Cerebellar nuclear complex (tissue), 1 donor: ENCODE measurements around the gene PLA2G2C.

Source experiments
- DNase-seq, 2 experiments: peaks; one replicate each; lab custom pipeline; 2025; lab: John Stamatoyannopoulos, UW

Gene PLA2G2C

DNA sequence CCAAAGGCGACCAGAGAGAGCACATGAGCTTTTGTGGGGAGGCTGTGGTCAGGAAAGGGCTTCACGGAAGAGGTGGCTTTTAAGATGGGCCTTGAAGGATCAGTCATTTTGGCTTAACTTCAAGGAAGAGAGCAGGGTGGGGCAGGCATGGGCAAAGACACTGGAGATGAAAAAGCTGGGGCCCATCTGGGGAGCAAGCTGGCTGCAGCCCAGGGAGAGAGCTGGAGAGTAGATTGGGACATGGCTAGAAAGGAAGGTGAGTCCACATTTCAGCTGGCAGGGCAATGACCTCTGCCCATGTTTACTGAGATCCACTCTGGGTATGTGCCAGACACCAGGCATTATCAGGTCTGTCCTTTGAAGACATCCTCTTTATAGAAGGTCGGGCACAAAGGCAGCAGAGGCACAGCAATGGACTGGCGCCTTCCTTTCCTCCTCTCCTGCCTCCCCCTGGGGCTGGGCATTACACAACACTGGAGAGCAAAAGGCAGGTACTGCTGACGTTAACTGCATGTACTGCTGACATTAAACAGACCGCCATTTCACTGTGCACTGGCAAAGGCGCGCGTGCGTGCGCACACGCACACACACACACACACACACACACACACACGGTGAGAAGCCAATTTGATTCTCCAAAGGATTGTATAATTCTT, 2.6 kb downstream of the PLA2G2C start:
- DNase-seq, result no peak

DNA sequence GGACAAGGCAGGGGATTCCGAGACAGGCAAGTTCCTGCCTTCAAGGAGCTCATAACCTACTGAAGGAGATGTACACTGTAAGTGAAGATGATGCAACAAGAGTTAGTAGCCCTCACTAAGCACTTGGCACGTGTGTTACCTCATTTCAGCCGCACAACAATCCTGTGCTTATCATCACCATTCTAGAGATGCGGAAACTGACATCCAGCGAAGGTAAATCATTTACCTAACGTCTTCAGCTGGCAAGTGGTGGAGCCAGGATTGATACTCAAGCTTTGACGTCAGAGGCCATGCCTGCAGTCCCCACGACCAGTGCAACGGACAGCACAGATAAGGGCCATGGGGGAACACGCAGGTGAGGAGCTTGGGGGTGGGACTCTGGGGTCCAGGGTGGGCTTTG, 3.3 kb downstream of the PLA2G2C start:
- DNase-seq, result no peak

DNA sequence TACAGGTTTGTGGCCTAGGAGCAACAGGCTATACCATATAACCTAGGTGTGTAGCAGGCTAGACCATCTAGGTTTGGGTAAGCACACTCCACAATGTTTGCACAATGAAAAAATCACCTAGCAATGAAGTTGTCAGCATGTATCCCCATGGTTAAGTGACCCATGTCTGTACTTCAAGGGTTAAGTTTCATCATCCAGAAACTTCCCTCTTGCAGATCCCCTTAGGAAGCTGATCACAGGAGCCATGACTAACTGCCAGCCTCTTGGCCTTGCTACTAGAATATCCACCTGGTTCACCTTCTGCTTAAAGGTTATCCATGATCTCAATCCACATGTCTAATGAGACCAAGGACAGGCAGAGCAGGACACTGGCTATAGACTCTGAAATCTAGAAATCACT, 3.9 kb downstream of the PLA2G2C start:
- no peak for DNase-seq

DNA sequence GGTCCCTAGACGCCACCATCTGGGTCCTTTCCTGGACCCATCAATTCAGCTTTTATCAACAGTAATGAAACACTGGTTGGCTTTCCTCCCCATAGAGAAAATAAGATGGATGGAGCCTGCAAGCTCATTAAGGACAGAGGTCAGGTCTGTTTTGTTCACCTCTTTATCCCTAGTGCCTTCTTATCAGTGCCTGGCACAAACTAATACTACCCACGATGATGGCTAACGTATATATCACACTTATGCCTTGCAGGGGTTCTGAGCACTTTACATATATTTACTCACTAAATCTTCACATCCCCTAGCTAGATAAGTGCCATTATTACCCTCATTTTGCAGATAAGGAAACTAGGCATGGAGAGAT, 5.5 kb downstream of the PLA2G2C start:
- DNase-seq, result no peak

DNA sequence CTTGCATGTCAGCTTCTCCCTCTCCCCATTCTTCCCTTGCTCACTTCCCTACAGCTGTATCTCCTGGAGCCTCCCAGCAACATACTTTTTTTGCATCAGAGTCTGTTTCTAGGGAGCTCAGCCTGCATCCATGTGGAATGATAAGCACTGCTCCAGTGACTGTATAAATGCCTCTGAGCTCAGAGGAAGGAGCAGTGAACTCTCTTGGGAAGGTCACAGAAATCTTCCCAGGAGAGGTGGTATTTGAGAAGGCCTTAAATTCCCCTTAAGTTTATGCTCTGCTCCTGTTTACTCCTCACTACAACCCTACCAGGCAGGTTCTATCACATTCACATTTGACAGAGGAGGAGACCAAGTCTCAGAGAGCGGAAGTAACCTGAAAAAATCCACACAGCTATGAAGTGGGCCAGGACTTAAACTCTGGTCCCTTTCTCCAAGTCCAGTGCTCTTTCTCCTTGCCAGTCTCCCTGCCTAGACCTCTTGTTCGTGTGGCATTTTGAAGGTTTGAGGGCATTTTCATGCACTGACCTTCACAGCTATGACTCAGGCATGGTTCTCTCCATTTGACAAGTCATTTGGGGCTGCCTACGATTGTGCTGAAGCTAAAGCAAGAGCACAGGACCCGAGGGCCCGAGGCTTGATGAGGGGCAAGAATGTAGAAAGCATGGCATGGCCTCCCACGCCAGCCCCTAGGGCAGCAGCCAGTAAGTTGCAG, 6.0 kb downstream of the PLA2G2C start:
- DNase-seq, result no peak

DNA sequence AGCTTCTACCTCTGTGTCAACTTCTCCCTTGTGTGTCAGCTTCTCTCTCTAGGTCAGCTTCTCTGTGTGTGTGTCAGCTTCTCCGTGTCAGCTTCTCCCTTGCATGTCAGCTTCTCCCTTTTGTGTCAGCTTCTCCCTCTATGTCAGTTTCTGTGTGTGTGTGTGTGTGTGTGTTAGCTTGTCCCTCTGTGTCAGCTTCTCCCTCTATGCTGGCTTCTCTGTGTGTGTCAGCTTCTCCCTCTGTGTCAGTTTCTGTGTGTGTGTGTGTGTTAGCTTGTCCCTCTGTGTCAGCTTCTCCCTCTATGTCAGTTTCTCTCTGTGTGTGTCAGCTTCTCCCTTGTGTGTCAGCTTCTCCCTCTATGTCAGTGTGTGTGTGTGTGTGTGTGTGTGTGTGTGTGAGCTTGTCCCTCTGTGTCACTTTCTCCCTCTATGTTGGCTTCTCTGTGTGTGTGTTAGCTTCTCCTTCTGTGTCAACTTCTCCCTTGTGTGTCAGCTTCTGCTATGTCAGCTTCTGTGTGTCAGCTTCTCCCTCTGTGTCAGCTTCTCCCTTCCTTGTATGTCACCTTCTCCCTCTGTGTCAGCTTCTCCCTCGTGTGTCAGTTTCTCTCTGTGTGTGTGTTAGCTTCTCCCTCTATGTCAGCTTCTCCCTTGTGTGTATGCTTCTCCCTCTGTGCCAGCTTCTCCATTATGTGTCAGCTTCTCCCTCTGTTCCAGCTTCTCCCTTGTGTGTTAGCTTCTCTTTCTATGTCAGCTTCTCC, 6.8 kb downstream of the PLA2G2C start:
- DNase-seq, result no peak

DNA sequence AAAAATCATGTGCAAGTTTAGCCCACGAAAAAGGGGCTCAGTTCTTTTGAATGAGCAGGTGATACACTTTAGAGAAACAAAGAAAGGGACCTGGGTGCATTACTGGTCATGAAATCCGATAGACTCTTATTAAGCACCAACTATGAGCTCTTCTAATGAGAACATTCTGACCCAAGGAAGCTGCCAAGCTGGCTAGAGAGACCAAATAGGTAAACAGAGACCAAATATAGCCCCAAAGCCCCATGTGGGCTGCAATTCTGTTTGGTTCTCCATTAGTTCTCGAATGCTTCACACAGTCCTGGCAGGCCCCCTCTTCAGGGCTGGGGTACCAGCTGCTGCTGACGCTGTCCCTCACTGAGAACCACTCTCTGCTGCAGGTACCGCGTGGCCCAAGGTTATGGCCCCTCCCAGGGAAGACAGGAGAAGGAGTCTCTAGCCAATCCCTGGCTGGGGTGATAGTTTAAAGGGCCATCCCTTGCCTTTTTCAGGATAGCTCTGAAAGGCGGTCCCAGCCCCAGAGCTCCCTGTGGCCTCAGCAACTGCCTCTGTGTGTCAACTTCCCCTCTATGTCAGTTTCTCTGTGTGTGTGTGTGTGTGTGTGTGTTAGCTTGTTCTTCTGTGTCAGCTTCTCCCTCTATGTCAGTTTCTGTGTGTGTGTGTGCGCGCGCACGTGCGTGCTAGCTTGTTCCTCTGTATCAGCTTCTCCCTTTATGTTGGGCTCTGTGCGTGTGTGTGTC, 7.5 kb downstream of the PLA2G2C start:
- DNase-seq, result no peak

DNA sequence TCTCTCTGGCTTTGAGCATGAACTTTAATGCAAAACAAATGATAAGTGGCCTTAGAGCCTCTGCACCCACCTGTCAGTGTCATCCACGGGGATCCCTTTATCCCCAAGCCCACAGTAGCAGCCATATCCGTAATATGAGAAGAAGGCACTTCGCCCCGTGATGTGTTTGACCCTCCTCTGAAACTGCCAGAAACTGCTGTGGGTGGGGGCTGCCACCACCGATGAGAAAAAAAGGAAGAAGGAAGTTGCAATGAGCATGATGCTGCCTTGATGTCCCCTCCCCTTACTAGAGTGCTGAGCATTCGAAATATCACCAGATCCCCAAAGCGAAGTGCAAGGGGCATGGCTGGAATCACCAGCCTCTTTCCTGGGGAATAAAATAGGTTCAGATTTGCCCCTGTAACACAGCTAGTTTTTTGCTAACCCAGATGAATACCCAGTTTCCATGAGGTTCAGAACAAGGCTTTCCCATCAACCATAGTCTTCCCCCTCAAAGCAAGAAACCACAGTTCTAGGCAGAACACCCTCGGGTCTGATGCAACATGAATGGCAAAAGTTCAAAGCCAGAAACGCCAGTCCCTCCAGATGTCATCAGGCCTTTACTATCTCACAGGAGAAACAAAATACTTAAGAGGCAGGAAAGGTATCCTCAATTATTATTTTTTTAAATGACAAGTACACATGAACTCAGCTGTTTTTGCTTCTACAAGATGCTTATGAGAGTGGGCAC, 11.2 kb downstream of the PLA2G2C start:
- DNase-seq, result no peak

DNA sequence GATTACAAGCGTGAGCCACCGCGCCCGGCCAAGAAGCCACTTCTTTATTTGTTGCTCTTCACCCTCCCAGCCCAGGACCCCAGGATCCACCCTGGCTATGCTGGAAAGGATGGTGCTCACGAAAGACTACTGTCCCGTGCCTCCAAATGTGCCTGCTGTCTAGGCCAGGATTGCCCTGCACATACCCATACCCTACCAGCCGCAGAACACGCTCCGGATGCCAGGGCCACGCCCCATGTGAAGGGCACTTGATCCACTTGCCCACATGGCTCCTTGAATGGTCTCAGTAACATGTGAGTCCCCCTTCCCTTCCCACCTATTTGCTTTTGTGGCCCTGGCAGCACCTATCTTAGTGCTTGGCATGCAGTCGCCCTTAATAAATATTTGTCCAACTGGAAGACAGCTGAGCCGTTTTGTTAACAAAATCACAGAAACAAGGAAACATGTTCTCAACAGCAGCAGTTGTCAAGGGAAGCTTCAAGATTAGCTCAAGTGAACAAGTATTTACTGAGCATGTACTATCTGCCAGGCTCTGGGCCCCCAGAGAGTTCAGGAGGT, 14.2 kb downstream of the PLA2G2C start:
- DNase-seq, result no peak

DNA sequence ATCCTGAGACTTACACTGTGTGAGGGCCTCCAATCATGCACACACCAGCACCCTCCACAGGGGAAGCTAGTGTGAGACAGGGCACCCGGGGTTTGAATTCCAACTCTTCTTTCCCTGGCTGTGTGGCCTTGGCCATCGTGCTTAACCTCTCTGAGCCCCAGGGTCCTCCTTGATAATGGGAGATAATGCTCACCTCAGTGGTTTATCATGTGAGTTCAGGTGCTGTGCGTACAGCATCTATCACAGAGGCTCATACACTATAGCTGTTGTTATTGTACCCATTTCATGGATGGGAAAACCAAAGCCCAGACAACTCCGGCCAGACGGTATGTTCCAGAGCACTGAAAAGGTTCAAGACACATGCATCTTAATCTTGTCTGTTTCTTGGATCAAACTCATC, 16.4 kb downstream of the PLA2G2C start:
- DNase-seq, result no peak

DNA sequence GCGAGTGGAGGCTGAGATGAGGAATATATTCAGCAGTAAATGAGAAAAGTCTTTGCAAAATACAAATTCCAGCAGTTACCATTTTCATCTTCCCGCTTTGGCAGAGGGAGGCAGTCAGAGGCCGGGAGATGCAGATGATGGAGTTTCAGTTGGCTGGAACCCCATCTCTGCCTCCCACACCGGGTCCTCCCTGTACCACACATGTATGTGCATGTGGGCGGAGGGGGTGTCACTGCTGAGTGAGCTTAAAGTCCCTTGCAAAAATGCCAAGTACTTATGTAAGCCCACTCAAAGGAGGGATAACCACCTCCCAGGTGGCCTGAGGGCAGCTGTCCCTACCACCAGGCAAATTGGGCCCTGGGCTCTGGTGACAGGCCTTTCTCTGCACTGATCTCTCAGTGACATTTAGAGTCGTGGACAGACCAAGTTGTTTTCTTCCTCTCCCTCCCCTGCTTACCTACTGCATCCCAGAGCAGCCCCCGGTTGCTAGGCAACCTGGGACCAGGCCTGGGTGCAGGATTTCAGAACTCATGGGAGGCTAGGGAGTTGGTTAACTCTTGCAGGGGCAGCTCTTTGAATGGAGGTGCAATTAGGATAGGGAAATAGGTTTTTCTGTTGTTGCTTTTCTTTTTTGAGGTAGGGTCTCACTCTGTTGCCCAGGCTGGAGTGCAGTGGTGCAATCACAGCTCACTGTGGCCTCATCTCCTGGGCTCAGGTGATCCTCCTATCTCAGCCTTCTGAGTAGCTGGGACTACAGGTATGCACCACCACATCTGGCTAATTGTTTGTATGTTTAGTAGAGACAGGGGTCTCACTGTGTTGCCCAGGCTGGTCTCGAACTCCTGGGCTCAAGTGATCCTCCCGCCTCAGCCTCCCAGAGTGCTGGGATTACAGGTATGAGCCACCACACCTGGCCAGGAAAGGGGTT, 17.5 kb downstream of the PLA2G2C start:
- no peak for DNase-seq

DNA sequence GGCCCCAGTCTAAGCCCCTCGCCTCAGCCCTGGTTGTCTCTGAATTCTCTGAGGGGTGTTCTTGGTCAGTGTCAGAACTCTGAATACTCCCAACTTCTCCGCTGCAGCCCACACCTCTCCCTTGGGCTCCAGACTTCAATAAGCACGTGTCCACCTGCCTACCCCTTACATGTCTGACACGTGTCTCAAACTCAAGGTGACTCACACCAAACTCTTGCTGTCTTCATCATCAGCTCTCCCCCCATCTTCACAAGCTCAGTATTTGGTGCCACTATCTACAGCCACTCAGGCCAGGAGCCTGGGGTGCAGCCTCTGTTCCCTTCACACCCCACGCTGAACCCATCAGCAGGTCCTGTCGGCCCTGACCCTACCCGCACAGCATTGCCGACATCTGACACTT, 19.2 kb downstream of the PLA2G2C start:
- DNase-seq, result no peak

DNA sequence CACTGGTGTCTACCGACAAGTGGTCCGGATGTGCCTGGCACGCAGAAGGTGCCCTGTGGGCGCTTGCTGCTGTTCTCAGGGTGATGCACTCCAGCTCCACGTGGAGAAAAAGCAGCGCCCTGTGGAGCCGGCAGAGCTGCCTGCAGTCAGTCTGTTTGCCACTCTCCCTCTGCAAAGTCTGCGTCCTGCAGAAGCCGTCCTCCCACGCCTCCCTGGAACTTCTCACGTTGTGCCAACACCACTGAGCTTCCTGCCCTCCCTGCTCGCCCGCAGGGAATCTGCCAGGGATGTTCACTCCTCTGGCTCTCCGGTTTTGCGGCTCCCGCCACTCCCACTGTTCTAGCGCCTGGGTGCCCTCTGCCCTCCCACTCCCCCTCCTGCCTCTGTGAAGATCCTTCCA, 20.3 kb downstream of the PLA2G2C start:
- no peak for DNase-seq

DNA sequence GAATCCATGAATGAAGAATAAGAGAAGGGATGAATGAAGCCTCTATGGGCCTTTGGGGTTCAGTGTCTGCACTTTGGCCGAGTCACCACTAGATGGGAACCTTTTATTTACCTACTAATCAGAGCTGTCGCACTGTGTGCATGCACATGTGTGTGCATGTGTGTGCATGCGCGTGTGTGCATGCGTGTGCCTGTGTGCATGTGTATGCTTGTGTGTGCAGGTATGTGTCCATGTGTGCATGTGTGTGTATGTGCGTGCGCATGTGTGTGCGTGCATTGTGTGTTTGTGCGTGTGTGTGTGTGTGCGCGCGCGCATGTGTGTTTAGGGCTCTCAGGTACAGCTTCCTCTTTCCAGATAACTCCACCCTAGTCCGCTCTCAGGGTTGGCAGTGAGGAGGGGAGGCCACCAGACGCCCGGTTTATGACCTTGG, 20.8 kb downstream of the PLA2G2C start:
- DNase-seq, result no peak

DNA sequence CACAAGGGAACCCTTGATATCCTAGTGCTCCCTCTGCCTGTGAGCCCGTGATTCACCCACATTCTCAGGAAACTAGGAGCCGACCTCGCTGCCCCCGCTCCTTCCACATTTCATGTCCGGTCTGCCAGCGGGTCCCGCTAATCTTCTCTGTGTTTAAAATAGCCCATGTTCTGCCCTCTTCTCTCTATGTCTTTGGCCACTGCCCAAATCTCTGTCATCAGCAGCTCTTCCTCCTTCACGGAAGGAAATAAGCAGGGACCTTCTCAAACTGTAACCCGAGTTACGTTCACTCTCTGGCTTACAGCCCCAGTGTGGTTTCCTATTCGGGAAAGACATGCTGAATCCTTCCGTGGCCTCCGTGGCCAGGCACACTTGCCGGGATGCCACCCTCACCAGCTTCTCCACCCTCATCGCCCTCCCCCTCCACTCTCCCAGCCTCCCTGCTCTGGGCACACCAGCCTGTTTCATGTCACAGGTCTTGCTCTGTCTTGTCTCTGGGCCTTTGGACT, 21.6 kb downstream of the PLA2G2C start:
- no peak for DNase-seq

DNA sequence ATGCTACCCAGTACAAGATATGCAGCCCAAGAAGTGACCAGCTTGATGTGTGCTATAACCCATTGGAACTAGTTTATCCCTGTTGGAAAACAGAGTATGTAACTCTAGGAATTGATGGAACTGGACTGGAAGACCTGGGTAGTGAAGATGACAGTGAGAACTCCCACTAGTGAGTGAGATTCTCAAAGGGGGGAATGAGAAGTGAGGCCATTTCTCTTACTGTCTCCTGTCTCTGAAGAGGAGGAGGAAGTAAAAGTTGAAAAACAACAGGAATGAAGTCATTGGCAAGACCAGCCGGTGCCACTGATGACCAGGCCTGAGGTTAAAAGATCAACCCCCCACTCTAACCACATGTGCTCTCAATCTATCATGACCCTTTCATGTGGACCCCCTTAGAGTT, 26.3 kb downstream of the PLA2G2C start:
- DNase-seq, result no peak

DNA sequence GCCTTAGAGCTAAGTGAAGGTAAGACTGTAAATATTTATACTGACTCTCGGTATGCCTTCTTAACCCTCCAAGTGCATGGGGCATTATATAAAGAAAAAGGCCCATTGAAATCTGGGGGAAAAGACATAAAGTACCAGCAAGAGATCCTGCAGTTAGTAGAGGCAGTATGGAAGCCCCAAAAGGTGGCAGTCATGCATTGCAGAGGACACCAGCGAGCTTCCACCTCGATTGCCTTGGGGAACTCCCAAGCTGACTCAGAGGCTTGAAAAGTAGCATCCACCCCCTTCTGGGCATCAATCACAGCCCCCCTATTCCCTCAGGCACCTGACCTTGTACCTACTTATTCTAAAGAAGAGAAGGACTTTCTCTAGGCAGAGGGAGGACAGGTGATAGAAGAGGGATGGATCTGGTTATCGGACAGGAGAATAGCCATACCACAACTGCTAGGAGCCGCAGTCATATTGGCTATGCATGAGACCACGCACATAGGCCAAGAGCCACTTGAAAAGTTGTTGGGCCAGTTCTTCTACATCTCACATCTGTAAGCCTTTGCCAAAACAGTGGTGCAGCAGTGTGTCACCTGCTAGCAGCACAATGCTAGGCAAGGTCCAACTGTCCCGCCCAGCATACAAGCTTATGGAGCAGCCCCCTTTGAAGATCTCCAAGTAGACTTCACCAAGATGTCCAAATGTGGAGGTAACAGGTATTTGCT, 27.8 kb downstream of the PLA2G2C start:
- no peak for DNase-seq

DNA sequence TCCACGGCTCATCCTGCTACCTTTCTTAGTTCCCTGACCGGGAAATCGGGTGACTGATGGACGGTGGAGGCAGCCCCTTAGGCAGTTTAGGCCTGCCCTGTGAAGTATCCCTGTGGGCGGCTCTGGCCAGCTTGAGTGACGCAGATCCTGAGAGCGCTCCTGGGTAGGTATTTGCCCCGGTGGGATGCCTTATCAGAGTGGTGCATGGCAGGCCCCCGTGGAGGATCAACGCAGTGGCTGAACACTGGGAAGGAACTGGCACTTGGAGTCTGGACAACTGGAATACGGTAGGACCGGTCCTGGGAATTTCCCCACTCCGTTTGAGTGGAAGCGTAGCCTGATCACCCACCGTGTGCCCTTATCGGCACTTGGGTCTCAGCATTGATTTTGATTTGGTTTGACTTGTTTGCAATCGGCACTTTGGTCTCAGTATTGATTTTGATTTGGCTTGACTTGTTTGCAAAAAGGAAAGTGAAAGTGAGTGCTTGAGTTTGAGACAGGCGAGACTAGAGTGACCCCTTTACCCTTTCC, 32.0 kb downstream of the PLA2G2C start:
- no peak for DNase-seq

DNA sequence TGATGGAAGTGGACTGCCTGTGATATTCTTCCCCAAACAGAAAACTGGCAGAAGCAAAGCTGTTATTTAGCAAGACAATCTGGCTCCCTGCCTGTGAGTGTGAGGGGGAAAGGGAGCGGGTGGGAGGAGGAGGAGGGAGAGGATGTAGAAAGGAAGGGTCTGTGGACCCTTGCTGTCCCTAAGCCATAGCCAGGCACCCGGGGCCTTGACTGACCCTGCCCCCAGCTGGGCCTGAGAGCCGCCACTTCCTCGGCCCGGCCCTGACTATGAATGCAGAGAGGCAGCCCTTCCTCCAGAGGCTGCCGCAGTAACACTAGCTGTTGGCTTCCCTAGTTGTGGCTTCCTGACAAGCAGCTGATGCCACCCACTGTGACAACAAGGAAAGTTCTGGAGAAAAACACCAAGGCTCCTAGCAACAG, 33.3 kb downstream of the PLA2G2C start:
- DNase-seq, result no peak
